ENCODE data around the gene FRAS1.

DNA sequence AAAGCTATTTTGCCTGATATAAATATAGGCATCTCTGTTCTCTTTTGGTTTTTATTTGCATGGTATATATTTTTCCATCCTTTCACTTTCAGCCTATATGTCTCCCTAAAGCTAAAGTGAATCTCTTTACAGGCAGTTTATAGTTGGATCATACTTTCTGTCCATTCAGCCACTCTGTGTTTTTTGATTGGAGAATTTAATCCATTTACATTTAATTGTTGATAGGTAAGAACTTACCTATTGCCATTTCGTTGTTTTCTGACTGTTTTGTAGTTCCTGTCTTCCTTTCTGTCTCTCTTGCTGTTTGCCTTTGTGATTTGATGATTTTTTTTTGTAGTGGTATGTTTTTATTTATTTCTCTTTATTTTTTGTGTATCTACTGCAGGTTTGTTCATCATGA, 338.5 kb downstream of the FRAS1 start:
- no peak for TF ChIP-seq GATA2 (IDR thresholded peaks at IDR 0.05; ENCODE audit: low read depth, low read length)
- TF ChIP-seq GATA3 (IDR thresholded peaks at IDR 0.05; ENCODE audit: low read depth, low read length) = no peak
